ENCODE data around the gene L3MBTL3. TPM values are rescaled to one million over a fixed set of nuclear protein-coding genes. Genes with fewer than 3 reads are reported as not detected.

Gene L3MBTL3
- total RNA-seq, 2 donors from 2014 or later, result 11.8 to 13.3 TPM

DNA sequence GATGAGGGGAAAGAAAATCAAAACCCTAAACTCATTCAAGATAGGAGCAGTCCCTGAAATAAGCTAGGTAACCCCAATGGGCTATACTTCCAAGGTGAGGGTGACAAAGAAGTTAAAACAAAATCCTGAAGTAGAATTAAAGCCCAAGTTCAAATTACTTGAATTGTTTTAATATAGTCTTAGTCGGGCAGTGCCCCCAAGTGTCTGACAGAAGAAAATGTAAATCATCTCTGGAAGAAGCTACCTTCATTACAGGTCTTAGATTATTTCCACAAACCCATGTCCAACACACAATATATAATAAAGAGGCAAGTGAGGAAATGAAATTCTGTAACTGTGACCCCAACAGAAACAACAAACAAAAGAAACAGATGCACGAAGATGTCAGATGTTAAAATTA, 36.8 kb upstream of the L3MBTL3 start:
- DNase-seq (ENCODE audit: low spot score), result no peak
- ATAC-seq (ENCODE audit: insufficient number of reproducible peaks, low FRiP score, low read depth), result no peak
- Histone ChIP-seq H3K27ac (no peak overlapping the region), H3K27me3 (replicated peaks; ENCODE audit: insufficient read depth) (no peaks in the 10 kb centered on the region), H3K4me1 (ENCODE audit: control insufficient read depth in 1 of 2, low read depth in 2 of 2) (no peaks in the 10 kb centered on the region), H3K36me3 (no peaks in the 10 kb centered on the region), H3K4me3 (no peak overlapping the region), H3K9me3 (peaks cover 8% of the 10 kb centered on the region)
- TF ChIP-seq CTCF (IDR thresholded peaks at IDR 0.05), result no peak

GRCh38 chr6:129989396-129989795, 29.0 kb upstream of the L3MBTL3 start:
- H3K27ac ChIP-seq, result no peak overlapping the region
- no peaks in the 10 kb centered on the region for H3K4me1 ChIP-seq (ENCODE audit: control insufficient read depth in 1 of 2, low read depth in 2 of 2)
- TF ChIP-seq CTCF (IDR thresholded peaks at IDR 0.05), result no peak
- no peaks in the 10 kb centered on the region for H3K27me3 ChIP-seq (replicated peaks; ENCODE audit: insufficient read depth)
- no peak overlapping the region for H3K4me3 ChIP-seq
- DNase-seq (ENCODE audit: low spot score), result no peak
- no peak for ATAC-seq (ENCODE audit: insufficient number of reproducible peaks, low FRiP score, low read depth)
- no peaks in the 10 kb centered on the region for H3K9me3 ChIP-seq
- H3K36me3 ChIP-seq, result no peaks in the 10 kb centered on the region

DNA sequence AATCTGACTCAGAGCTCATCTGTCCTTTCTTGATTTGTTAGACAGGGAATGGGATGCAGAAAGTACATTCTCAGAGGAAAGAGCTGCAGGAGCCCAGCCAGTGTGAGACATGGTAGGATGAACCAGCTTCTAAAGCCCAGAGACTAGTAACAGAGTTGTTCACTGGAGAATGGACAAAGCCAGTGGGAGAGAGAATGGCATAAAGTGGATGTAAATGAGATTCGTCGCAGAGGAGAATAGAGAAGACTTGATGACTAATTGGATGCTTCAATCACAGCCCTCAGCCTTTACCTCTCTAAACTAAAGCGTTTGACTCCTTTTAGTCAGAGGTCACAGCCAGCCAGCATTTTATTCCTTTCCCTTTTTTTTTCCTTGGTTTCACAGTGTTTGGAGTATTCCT, 25.5 kb upstream of the L3MBTL3 start:
- no peak overlapping the region for H3K4me3 ChIP-seq
- no peak for TF ChIP-seq CTCF (IDR thresholded peaks at IDR 0.05)
- no peak overlapping the region for H3K27ac ChIP-seq
- DNase-seq (ENCODE audit: low spot score) (no peak), ATAC-seq (ENCODE audit: insufficient number of reproducible peaks, low FRiP score, low read depth) (no peak)
- H3K27me3 ChIP-seq (replicated peaks; ENCODE audit: insufficient read depth), result no peaks in the 10 kb centered on the region
- no peaks in the 10 kb centered on the region for H3K9me3 ChIP-seq
- H3K4me1 ChIP-seq (ENCODE audit: control insufficient read depth in 1 of 2, low read depth in 2 of 2), result no peaks in the 10 kb centered on the region
- no peaks in the 10 kb centered on the region for H3K36me3 ChIP-seq

DNA sequence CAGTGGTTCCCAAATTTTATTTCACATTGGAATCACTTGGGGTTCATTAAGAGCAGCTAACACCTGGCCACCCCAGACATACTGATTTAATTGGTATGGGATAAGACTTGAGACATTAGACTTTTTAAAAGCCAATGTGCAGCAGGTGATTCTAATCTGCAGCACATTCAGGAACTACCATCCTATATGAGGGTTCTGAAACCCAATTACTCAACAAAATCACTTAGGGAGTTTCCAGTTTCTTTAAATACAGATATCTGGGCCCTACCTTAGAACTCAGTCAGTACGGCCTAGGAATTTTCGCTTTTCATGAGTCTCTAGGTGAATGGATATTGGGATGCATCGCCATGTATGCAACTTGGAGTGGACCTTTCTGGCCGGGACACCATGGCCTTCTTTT, 24.0 kb upstream of the L3MBTL3 start:
- no peaks in the 10 kb centered on the region for H3K36me3 ChIP-seq
- ATAC-seq (ENCODE audit: insufficient number of reproducible peaks, low FRiP score, low read depth) (no peak), DNase-seq (ENCODE audit: low spot score) (no peak)
- no peak overlapping the region for H3K27ac ChIP-seq
- no peaks in the 10 kb centered on the region for H3K27me3 ChIP-seq (replicated peaks; ENCODE audit: insufficient read depth)
- H3K9me3 ChIP-seq, result no peaks in the 10 kb centered on the region
- no peaks in the 10 kb centered on the region for H3K4me1 ChIP-seq (ENCODE audit: control insufficient read depth in 1 of 2, low read depth in 2 of 2)
- H3K4me3 ChIP-seq, result no peak overlapping the region
- TF ChIP-seq CTCF (IDR thresholded peaks at IDR 0.05), result no peak

- Histone ChIP-seq H3K4me1 (ENCODE audit: control insufficient read depth in 1 of 2, low read depth in 2 of 2) (no peaks in the 10 kb centered on the region), H3K27ac (no peak overlapping the region), H3K9me3 (no peaks in the 10 kb centered on the region), H3K27me3 (replicated peaks; ENCODE audit: insufficient read depth) (no peaks in the 10 kb centered on the region), H3K4me3 (no peak overlapping the region), H3K36me3 (no peaks in the 10 kb centered on the region)
- ATAC-seq (ENCODE audit: insufficient number of reproducible peaks, low FRiP score, low read depth) (no peak), DNase-seq (ENCODE audit: low spot score) (no peak)
- TF ChIP-seq CTCF (IDR thresholded peaks at IDR 0.05), result no peak
Measured at GRCh38 chr6:129996387-129996786, 22.0 kb upstream of the L3MBTL3 start.
